ENCODE data around the gene SNW1. TPM values are rescaled to one million over a fixed set of nuclear protein-coding genes. Genes with fewer than 3 reads are reported as not detected.
A peak's percentile ranks its signal among the peaks of the same experiment; 100 is the strongest.

Gene SNW1
- total and polyA plus RNA-seq, 2 of the 13 experiments (the other 11 are each of a cell fraction or from before 2014, with no cell fraction given): 23.2 to 65.8 TPM

DNA sequence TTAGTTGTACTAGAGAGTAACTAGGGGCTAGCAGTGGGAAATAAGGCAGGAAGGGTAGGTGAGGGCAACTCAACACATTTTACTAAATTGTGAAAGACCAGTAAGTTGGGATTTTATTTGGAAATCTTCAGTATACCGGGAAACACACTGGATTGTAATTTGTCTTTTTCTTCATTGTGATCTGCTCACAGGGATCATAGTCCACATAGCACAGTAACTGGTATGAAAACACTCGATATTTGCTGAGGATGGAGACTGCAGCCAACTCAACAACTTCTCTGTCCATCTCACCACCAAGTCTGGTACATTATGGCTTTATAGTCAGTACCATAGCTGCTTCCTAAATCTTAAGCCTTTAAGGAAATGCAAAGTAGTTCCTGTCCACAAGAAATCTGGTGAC, 50.6 kb downstream of the SNW1 start (continued):
- TF ChIP-seq ZNF468 (CRISPR knock-in tag; IDR thresholded peaks at IDR 0.05) (no peak), THYN1 (CRISPR knock-in tag; IDR thresholded peaks at IDR 0.05; ENCODE audit: borderline replicate concordance, low read depth) (no peak), ARID5B (CRISPR knock-in tag; IDR thresholded peaks at IDR 0.05) (peak; percentile 66; the same call in 1 of the 2 replicates), SOX6 (IDR thresholded peaks at IDR 0.05) (no peak), SOX6 (CRISPR knock-in tag; IDR thresholded peaks at IDR 0.05) (peak; percentile 46; the same call in 1 of the 2 replicates), ELF3 (CRISPR knock-in tag; IDR thresholded peaks at IDR 0.05) (peak; percentile 47; the same call in 1 of the 2 replicates), MAFK (conservative IDR thresholded peaks at IDR 0.05 in 1 of 2, IDR thresholded peaks at IDR 0.05 in 1 of 2; ENCODE audit: low read length in 2 of 2) (no peak), ZNF564 (CRISPR knock-in tag; IDR thresholded peaks at IDR 0.05) (no peak), HDAC2 (CRISPR knock-in tag; IDR thresholded peaks at IDR 0.05) (0 out of 2 replicates have a peak, but pooled peaks have one; percentile 28), IRF2 (CRISPR knock-in tag; IDR thresholded peaks at IDR 0.05) (no peak), HNF4A (CRISPR knock-in tag; IDR thresholded peaks at IDR 0.05) (peak; percentile 78), ZNF644 (CRISPR knock-in tag; IDR thresholded peaks at IDR 0.05; ENCODE audit: low read depth) (0 out of 2 replicates have a peak, but pooled peaks have one; percentile 40), HHEX (CRISPR knock-in tag; IDR thresholded peaks at IDR 0.05) (no peak), SOX5 (CRISPR knock-in tag; IDR thresholded peaks at IDR 0.05; ENCODE audit: borderline replicate concordance) (peak; percentile 54; the same call in 1 of the 2 replicates), TOPORS (CRISPR knock-in tag; IDR thresholded peaks at IDR 0.05) (no peak), PHF5A (CRISPR knock-in tag; IDR thresholded peaks at IDR 0.05; ENCODE audit: low read depth, unreplicated experiment) (no peak), SOX13 (IDR thresholded peaks at IDR 0.05) (no peak), SOX13 (CRISPR knock-in tag; conservative IDR thresholded peaks at IDR 0.05 in 1 of 2, IDR thresholded peaks at IDR 0.05 in 1 of 2) (peak in 1 of 2 experiments; percentile 69; a peak in 2 of 4 replicates), PHB2 (IDR thresholded peaks at IDR 0.05; ENCODE audit: partially characterized antibody) (no peak), NR2F6 (IDR thresholded peaks at IDR 0.05) (no peak), NR2F6 (CRISPR knock-in tag; IDR thresholded peaks at IDR 0.05) (no peak), HNF4G (IDR thresholded peaks at IDR 0.05; ENCODE audit: borderline replicate concordance, low read depth, low read length) (0 out of 2 replicates have a peak, but pooled peaks have one; percentile 47), HNF4G (CRISPR knock-in tag; IDR thresholded peaks at IDR 0.05; ENCODE audit: borderline replicate concordance, low read depth) (no peak)
- TF ChIP-seq, protein P1, sequence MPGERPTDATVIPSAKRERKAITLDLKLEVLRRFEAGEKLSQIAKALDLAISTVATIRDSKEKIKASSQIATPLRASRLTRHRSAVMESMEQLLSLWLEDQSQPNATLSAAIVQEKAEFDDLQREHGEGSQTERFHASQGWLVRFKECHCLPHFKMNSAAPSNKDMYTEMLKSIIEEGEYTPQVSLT (CRISPR knock-in tag; IDR thresholded peaks at IDR 0.05; ENCODE audit: borderline replicate concordance, low read depth): no peak
- TF ChIP-seq, protein P2, sequence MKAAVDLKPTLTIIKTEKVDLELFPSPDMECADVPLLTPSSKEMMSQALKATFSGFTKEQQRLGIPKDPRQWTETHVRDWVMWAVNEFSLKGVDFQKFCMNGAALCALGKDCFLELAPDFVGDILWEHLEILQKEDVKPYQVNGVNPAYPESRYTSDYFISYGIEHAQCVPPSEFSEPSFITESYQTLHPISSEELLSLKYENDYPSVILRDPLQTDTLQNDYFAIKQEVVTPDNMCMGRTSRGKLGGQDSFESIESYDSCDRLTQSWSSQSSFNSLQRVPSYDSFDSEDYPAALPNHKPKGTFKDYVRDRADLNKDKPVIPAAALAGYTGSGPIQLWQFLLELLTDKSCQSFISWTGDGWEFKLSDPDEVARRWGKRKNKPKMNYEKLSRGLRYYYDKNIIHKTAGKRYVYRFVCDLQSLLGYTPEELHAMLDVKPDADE (CRISPR knock-in tag; IDR thresholded peaks at IDR 0.05): no peak
- TF ChIP-seq, protein P3, sequence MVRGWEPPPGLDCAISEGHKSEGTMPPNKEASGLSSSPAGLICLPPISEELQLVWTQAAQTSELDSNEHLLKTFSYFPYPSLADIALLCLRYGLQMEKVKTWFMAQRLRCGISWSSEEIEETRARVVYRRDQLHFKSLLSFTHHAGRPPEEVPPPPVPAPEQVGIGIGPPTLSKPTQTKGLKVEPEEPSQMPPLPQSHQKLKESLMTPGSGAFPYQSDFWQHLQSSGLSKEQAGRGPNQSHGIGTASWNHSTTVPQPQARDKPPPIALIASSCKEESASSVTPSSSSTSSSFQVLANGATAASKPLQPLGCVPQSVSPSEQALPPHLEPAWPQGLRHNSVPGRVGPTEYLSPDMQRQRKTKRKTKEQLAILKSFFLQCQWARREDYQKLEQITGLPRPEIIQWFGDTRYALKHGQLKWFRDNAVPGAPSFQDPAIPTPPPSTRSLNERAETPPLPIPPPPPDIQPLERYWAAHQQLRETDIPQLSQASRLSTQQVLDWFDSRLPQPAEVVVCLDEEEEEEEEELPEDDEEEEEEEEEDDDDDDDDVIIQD (CRISPR knock-in tag; IDR thresholded peaks at IDR 0.05; ENCODE audit: low read depth): no peak
- TF ChIP-seq, protein P4, sequence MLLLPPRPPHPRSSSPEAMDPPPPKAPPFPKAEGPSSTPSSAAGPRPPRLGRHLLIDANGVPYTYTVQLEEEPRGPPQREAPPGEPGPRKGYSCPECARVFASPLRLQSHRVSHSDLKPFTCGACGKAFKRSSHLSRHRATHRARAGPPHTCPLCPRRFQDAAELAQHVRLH (CRISPR knock-in tag; IDR thresholded peaks at IDR 0.05; ENCODE audit: borderline replicate concordance, low read depth): no peak
